Hepatocyte (in vitro differentiated cells): ENCODE data around the gene FAM107A. TPM values are rescaled to one million over a fixed set of nuclear protein-coding genes. Genes with fewer than 3 reads are reported as not detected.

Source experiments
- DNase-seq: peaks from one replicate; pipeline ENCODE4 v3.0.0-alpha.2; 2016; ENCODE audit warnings: low spot score
- H2AFZ ChIP-seq: fragments of 200-600 bp; sonication (generic); 2 replicates; pipeline ENCODE4 v1.6.0; 2016; ENCODE audit warnings: antibody characterized with exemption, mild to moderate bottlenecking
- H3K27ac ChIP-seq: fragments of 200-600 bp; sonication (generic); 2 replicates; pipeline ENCODE4 v1.5.1; 2016; ENCODE audit warnings: mild to moderate bottlenecking
- H3K27me3 ChIP-seq: fragments of 200-600 bp; sonication (generic); 2 replicates; pipeline ENCODE4 v1.6.1; 2016
- H3K36me3 ChIP-seq: fragments of 200-600 bp; sonication (generic); replicated peaks from 2 replicates; pipeline ENCODE4 v1.5.1; 2016; ENCODE audit warnings: low read depth; ENCODE audit not compliant: insufficient read depth
- H3K4me1 ChIP-seq: fragments of 200-600 bp; sonication (generic); 2 replicates; pipeline ENCODE4 v1.5.1; 2016; ENCODE audit warnings: mild to moderate bottlenecking, moderate library complexity; ENCODE audit not compliant: insufficient read depth
- H3K4me2 ChIP-seq: fragments of 200-600 bp; sonication (generic); 2 replicates; pipeline ENCODE4 v1.6.0; 2016
- H3K4me3 ChIP-seq: fragments of 200-600 bp; sonication (generic); 2 replicates; pipeline ENCODE4 v1.5.1; 2016; ENCODE audit warnings: mild to moderate bottlenecking
- H3K79me2 ChIP-seq: fragments of 200-600 bp; sonication (generic); 2 replicates; pipeline ENCODE4 v1.6.0; 2017; ENCODE audit warnings: mild to moderate bottlenecking
- H3K9me2 ChIP-seq: fragments of 200-600 bp; sonication (generic); replicated peaks from 2 replicates; pipeline ENCODE4 v1.6.0; 2017; ENCODE audit warnings: mild to moderate bottlenecking; ENCODE audit not compliant: insufficient read depth
- H3K9me3 ChIP-seq: fragments of 200-600 bp; sonication (generic); 2 replicates; pipeline ENCODE4 v1.5.1; 2016; ENCODE audit warnings: low read depth, mild to moderate bottlenecking
- H4K20me1 ChIP-seq: fragments of 200-600 bp; sonication (generic); 2 replicates; pipeline ENCODE4 v1.6.0; 2016; ENCODE audit warnings: mild to moderate bottlenecking; ENCODE audit not compliant: insufficient read depth, poor library complexity, severe bottlenecking
- EZH2 ChIP-seq: fragments of 200-600 bp; sonication (generic); IDR thresholded peaks from 2 replicates; pipeline ENCODE4 v1.6.1; 2016; ENCODE audit warnings: antibody characterized with exemption, mild to moderate bottlenecking, borderline replicate concordance
- EZH2phosphoT487 ChIP-seq: fragments of 200-600 bp; sonication (generic); IDR thresholded peaks from one replicate; pipeline ENCODE4 v1.6.1; 2018; ENCODE audit warnings: antibody characterized with exemption, mild to moderate bottlenecking, low read depth, moderate library complexity; ENCODE audit not compliant: unreplicated experiment, severe bottlenecking
- whole genome bisulfite sequencing: methylation state at CpG from one replicate; pipeline ENCODE4 v1.1.6; 2016; ENCODE audit warnings: low lambda C conversion rate; ENCODE audit errors: missing lambda C conversion rate; 5-methylcytosine and 5-hydroxymethylcytosine counted together
- polyA plus RNA-seq: library from polyadenylated mRNA; unstranded; fragments of >200 nt; fragmentation: Nextera tagmentation; extraction: Ambion mirVana; gene quantifications from 2 replicates; pipeline ENCODE4 v1.2.1, GENCODE V29; 2016
- total RNA-seq: library from RNA; depleted of rRNA; stranded (reverse); fragments of >200 nt; gene quantifications from 2 replicates; pipeline ENCODE4 v1.2.3, GENCODE V29; 2014
- TF ChIP-seq, protein P1 (sequence below): fragments of 200-600 bp; sonication (generic); IDR thresholded peaks from 2 replicates; pipeline ENCODE4 v1.5.1; 2016; ENCODE audit warnings: antibody characterized with exemption, mild to moderate bottlenecking; ENCODE audit not compliant: poor library complexity

The FAM107A gene
- total and polyA plus RNA-seq, 2 experiments from 2014 or later = 0.40 to 0.93 TPM

GRCh38 chr3:58564054-58564453 is 13.1 kb downstream of the FAM107A start:
- Histone ChIP-seq H3K27me3 (no peaks in the 10 kb centered on the region), H4K20me1 (no peaks in the 10 kb centered on the region), H3K27ac (no peak overlapping the region), H2AFZ (no peak overlapping the region), H3K9me2 (no peaks in the 10 kb centered on the region), H3K4me3 (no peak overlapping the region), H3K36me3 (no peaks in the 10 kb centered on the region), H3K4me1 (peaks cover 11% of the 10 kb centered on the region), H3K4me2 (no peak overlapping the region), H3K79me2 (no peaks in the 10 kb centered on the region), H3K9me3 (no peaks in the 10 kb centered on the region)
- DNase-seq = no peak
- TF ChIP-seq EZH2phosphoT487 = no peak
- TF ChIP-seq EZH2 = no peak
- TF ChIP-seq, protein P1, sequence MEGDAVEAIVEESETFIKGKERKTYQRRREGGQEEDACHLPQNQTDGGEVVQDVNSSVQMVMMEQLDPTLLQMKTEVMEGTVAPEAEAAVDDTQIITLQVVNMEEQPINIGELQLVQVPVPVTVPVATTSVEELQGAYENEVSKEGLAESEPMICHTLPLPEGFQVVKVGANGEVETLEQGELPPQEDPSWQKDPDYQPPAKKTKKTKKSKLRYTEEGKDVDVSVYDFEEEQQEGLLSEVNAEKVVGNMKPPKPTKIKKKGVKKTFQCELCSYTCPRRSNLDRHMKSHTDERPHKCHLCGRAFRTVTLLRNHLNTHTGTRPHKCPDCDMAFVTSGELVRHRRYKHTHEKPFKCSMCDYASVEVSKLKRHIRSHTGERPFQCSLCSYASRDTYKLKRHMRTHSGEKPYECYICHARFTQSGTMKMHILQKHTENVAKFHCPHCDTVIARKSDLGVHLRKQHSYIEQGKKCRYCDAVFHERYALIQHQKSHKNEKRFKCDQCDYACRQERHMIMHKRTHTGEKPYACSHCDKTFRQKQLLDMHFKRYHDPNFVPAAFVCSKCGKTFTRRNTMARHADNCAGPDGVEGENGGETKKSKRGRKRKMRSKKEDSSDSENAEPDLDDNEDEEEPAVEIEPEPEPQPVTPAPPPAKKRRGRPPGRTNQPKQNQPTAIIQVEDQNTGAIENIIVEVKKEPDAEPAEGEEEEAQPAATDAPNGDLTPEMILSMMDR = no peak
- 93% methylated on average over 1 of the region's 1 CpG for WGBS

- TF ChIP-seq, protein P1 = no peak
- TF ChIP-seq EZH2phosphoT487 (no peak), EZH2 (no peak)
- whole genome bisulfite sequencing = 82% methylated on average over 6 of the region's 6 CpGs
- H3K4me3 ChIP-seq = no peak overlapping the region
- no peaks in the 10 kb centered on the region for H3K27me3 ChIP-seq
- H3K27ac ChIP-seq = no peak overlapping the region
- peaks cover 11% of the 10 kb centered on the region for H3K4me1 ChIP-seq
- H3K9me3 ChIP-seq = no peaks in the 10 kb centered on the region
- H3K9me2 ChIP-seq = no peaks in the 10 kb centered on the region
- DNase-seq = no peak
- H3K79me2 ChIP-seq = no peaks in the 10 kb centered on the region
- no peak overlapping the region for H2AFZ ChIP-seq
- no peaks in the 10 kb centered on the region for H3K36me3 ChIP-seq
- no peak overlapping the region for H3K4me2 ChIP-seq
- no peaks in the 10 kb centered on the region for H4K20me1 ChIP-seq
Measured at GRCh38 chr3:58563386-58564035, 13.7 kb downstream of the FAM107A start.

DNA sequence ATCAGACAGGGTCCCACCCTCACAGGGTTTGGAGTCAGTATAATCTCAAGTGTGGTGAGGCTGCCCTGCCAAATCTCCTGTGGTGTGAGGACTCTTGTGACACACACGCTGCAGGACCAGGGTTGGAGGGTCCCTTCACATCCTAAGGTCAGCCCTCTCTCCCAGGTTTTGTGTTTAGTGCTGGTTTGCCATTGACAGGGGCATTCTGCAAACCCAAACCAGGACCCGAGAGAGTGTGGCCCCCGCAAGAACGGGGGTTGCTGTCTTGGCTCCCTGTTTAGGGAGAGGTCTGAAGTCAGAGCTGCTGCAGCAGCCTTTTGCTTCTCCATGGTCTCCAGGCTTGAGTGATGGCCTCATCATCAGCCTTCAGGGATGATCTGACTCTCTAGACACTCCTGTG is 14.7 kb downstream of the FAM107A start:
- peaks cover 16% of the 10 kb centered on the region for H3K4me1 ChIP-seq
- H2AFZ ChIP-seq = no peak overlapping the region
- DNase-seq = no peak
- H3K9me3 ChIP-seq = no peaks in the 10 kb centered on the region
- WGBS = 90% methylated on average over 4 of the region's 4 CpGs
- no peak overlapping the region for H3K4me3 ChIP-seq
- H4K20me1 ChIP-seq = no peaks in the 10 kb centered on the region
- no peaks in the 10 kb centered on the region for H3K9me2 ChIP-seq
- H3K36me3 ChIP-seq = no peaks in the 10 kb centered on the region
- H3K79me2 ChIP-seq = no peaks in the 10 kb centered on the region
- no peaks in the 10 kb centered on the region for H3K27me3 ChIP-seq
- no peak for TF ChIP-seq EZH2phosphoT487
- TF ChIP-seq, protein P1 = no peak
- no peak for TF ChIP-seq EZH2
- H3K27ac ChIP-seq = no peak overlapping the region
- no peak overlapping the region for H3K4me2 ChIP-seq
